PFSK-1 (cell line): ENCODE measurements around the gene VWA5B2.

ENCODE experiments used
- FOXP2 ChIP-seq: optimal IDR thresholded peaks from 2 replicates; pipeline ENCODE3; 2011; ENCODE audit warnings: borderline replicate concordance, control low read depth, inconsistent platforms; ENCODE audit not compliant: insufficient read depth; ENCODE audit errors: extremely low read length, extremely low read depth
- POLR2AphosphoS5 ChIP-seq: IDR thresholded peaks from 2 replicates; pipeline ENCODE4 v1.6.1; 2012; ENCODE audit warnings: low read depth, mild to moderate bottlenecking, control low read depth, low read length, moderate library complexity
- REST ChIP-seq, 2 experiments: IDR thresholded peaks; 2 replicates each; pipeline versions ENCODE4 v1.6.1 to v1.8.0; 2011 to 2012; ENCODE audit warnings: low read depth in 2 of 2, low read length in 2 of 2, control low read depth in 1 of 2, inconsistent platforms in 1 of 2, mild to moderate bottlenecking in 1 of 2, moderate library complexity in 1 of 2; ENCODE audit not compliant: insufficient read depth in 1 of 2
- SIN3A ChIP-seq: IDR thresholded peaks from 2 replicates; pipeline ENCODE4 v1.6.1; 2012; ENCODE audit warnings: mild to moderate bottlenecking, low read length, moderate library complexity, borderline replicate concordance; ENCODE audit not compliant: insufficient read depth
- TAF1 ChIP-seq: IDR thresholded peaks from 2 replicates; pipeline ENCODE4 v1.6.1; 2012; ENCODE audit warnings: low read length, control low read depth, borderline replicate concordance; ENCODE audit not compliant: insufficient read depth

Gene VWA5B2

GRCh38 chr3:184259396-184259877 is 30.1 kb downstream of the VWA5B2 start:
- TF ChIP-seq FOXP2 (no peak), REST (IDR thresholded peaks at IDR 0.05; ENCODE audit: insufficient read depth in 1 of 2, low read depth in 2 of 2, low read length in 2 of 2) (no peak), SIN3A (no peak), TAF1 (no peak), POLR2AphosphoS5 (no peak)

- TF ChIP-seq SIN3A (no peak), FOXP2 (no peak), REST (IDR thresholded peaks at IDR 0.05; ENCODE audit: insufficient read depth in 1 of 2, low read depth in 2 of 2, low read length in 2 of 2) (peak; percentile 84 to 91)
Measured at GRCh38 chr3:184259878-184260723, 30.7 kb downstream of the VWA5B2 start.

- TF ChIP-seq SIN3A (no peak), REST (IDR thresholded peaks at IDR 0.05; ENCODE audit: insufficient read depth in 1 of 2, low read depth in 2 of 2, low read length in 2 of 2) (no peak), POLR2AphosphoS5 (no peak), FOXP2 (no peak), TAF1 (no peak)
Measured at GRCh38 chr3:184260724-184261269, 31.4 kb downstream of the VWA5B2 start.

- TF ChIP-seq REST (IDR thresholded peaks at IDR 0.05; ENCODE audit: insufficient read depth in 1 of 2, low read depth in 2 of 2, low read length in 2 of 2) (0 out of 4 replicates have a peak, but pooled peaks of 1 of the 2 experiments have one; percentile 21), FOXP2 (no peak)
Measured at GRCh38 chr3:184261270-184261853, 32.0 kb downstream of the VWA5B2 start, which contains the start of gene CAMK2N2. Gene CAMK2N2 (minus strand): TSS chr3:184261553. CDS start chr3:184261285, 268 bp downstream.
